H9 (cell line): ENCODE results near the gene SIGLEC9. TPM values are rescaled to one million over a fixed set of nuclear protein-coding genes. Genes with fewer than 3 reads are reported as not detected.

Source experiments
- DNase-seq: peaks from one replicate; pipeline ENCODE4 v3.0.0-alpha.2; 2017
- H2AFZ ChIP-seq: one replicate; pipeline ENCODE4 v1.6.1; 2013; ENCODE audit warnings: mild to moderate bottlenecking, low read length, control low read depth, moderate library complexity
- H2AK5ac ChIP-seq: 2 replicates; pipeline ENCODE4 v1.6.1; 2013; ENCODE audit warnings: low read length, control low read depth, mixed read lengths; ENCODE audit not compliant: insufficient read length
- H2BK120ac ChIP-seq: one replicate; pipeline ENCODE4 v1.6.1; 2013; ENCODE audit warnings: low read depth, mild to moderate bottlenecking, low read length, control low read depth, inconsistent platforms; ENCODE audit not compliant: poor library complexity, severe bottlenecking
- H2BK12ac ChIP-seq: 2 replicates; pipeline ENCODE4 v1.6.1; 2013; ENCODE audit warnings: low read length, control low read depth, mixed read lengths, low read depth; ENCODE audit not compliant: insufficient read length
- H2BK15ac ChIP-seq: 2 replicates; pipeline ENCODE4 v1.6.1; 2013; ENCODE audit warnings: low read depth, low read length, control low read depth
- H2BK20ac ChIP-seq: one replicate; pipeline ENCODE4 v1.6.1; 2013; ENCODE audit warnings: low read depth, mild to moderate bottlenecking, low read length, control low read depth, inconsistent platforms; ENCODE audit not compliant: poor library complexity, severe bottlenecking
- H2BK5ac ChIP-seq: 2 replicates; pipeline ENCODE4 v1.6.1; 2013; ENCODE audit warnings: low read length, control low read depth, mixed read lengths; ENCODE audit not compliant: insufficient read length
- H3K14ac ChIP-seq: 2 replicates; pipeline ENCODE4 v1.6.1; 2013; ENCODE audit warnings: low read length, control low read depth; ENCODE audit not compliant: insufficient read depth
- H3K18ac ChIP-seq: 2 replicates; pipeline ENCODE4 v1.6.1; 2013; ENCODE audit warnings: low read depth, mild to moderate bottlenecking, mixed read lengths, low read length, control low read depth; ENCODE audit not compliant: insufficient read length
- H3K23ac ChIP-seq: 2 replicates; pipeline ENCODE4 v1.6.1; 2013; ENCODE audit warnings: low read length, control low read depth, mixed read lengths, low read depth; ENCODE audit not compliant: insufficient read length
- H3K23me2 ChIP-seq: 2 replicates; pipeline ENCODE4 v1.6.1; 2013; ENCODE audit warnings: low read depth, mild to moderate bottlenecking, mixed read lengths, low read length, control low read depth; ENCODE audit not compliant: insufficient read length, poor library complexity, severe bottlenecking
- H3K27ac ChIP-seq: 2 replicates; pipeline ENCODE4 v1.5.1; 2013; ENCODE audit warnings: low read length, control low read depth, mixed read lengths, low read depth; ENCODE audit not compliant: insufficient read length
- H3K27me3 ChIP-seq: 2 replicates; pipeline ENCODE4 v1.6.1; 2013; ENCODE audit warnings: low read length, control low read depth, inconsistent platforms; ENCODE audit not compliant: insufficient read depth
- H3K4ac ChIP-seq: 2 replicates; pipeline ENCODE4 v1.6.1; 2013; ENCODE audit warnings: low read depth, mild to moderate bottlenecking, control low read depth, inconsistent platforms, low read length, moderate library complexity
- H3K4me1 ChIP-seq: 2 replicates; pipeline ENCODE4 v1.6.1; 2013; ENCODE audit warnings: low read length, control low read depth, inconsistent platforms; ENCODE audit not compliant: insufficient read depth
- H3K4me2 ChIP-seq: 2 replicates; pipeline ENCODE4 v1.6.1; 2013; ENCODE audit warnings: low read length, control low read depth, mixed read lengths; ENCODE audit not compliant: insufficient read length, insufficient read depth
- H3K56ac ChIP-seq: 2 replicates; pipeline ENCODE4 v1.6.1; 2013; ENCODE audit warnings: low read depth, mild to moderate bottlenecking, mixed read lengths, low read length, control low read depth; ENCODE audit not compliant: insufficient read length
- H3K79me1 ChIP-seq: 2 replicates; pipeline ENCODE4 v1.6.1; 2013; ENCODE audit warnings: low read depth, mild to moderate bottlenecking, moderate library complexity, low read length, control low read depth, inconsistent platforms; ENCODE audit not compliant: insufficient read depth, poor library complexity, severe bottlenecking
- H3K79me2 ChIP-seq: 2 replicates; pipeline ENCODE4 v1.6.1; 2013; ENCODE audit warnings: low read length, control low read depth, inconsistent platforms; ENCODE audit not compliant: insufficient read depth
- H3K9ac ChIP-seq: 2 replicates; pipeline ENCODE4 v1.6.1; 2013; ENCODE audit warnings: low read length, control low read depth, mixed read lengths; ENCODE audit not compliant: insufficient read length; ENCODE audit errors: extremely low read depth
- H3K9me3 ChIP-seq: one replicate; pipeline ENCODE4 v1.6.1; 2013; ENCODE audit warnings: low read depth, low read length, inconsistent platforms; ENCODE audit not compliant: control insufficient read depth
- H3T11ph ChIP-seq: one replicate; pipeline ENCODE4 v1.6.1; 2013; ENCODE audit warnings: mild to moderate bottlenecking, low read length, control low read depth, inconsistent platforms
- H4K20me1 ChIP-seq: one replicate; pipeline ENCODE4 v1.6.1; 2013; ENCODE audit not compliant: control insufficient read depth, insufficient read length, insufficient read depth
- H4K5ac ChIP-seq: 2 replicates; pipeline ENCODE4 v1.6.1; 2013; ENCODE audit warnings: low read depth, mild to moderate bottlenecking, mixed read lengths, low read length, control low read depth; ENCODE audit not compliant: insufficient read length
- H4K8ac ChIP-seq: replicated peaks from 2 replicates; pipeline ENCODE4 v1.6.1; 2013; ENCODE audit warnings: low read length, control low read depth, mixed read lengths, low read depth; ENCODE audit not compliant: insufficient read length
- H4K91ac ChIP-seq: 2 replicates; pipeline ENCODE4 v1.6.1; 2013; ENCODE audit warnings: low read depth, mild to moderate bottlenecking, moderate library complexity, mixed read lengths, low read length, control low read depth; ENCODE audit not compliant: insufficient read length
- H3K27ac Mint-ChIP-seq, 3 experiments: 2 replicates in 2 of 3; 3 replicates in 1 of 3; pipeline ENCODE4 v1.8.0; 2020 to 2021; ENCODE audit warnings: mixed read lengths in 3 of 3, mild to moderate bottlenecking in 1 of 3, moderate library complexity in 1 of 3
- H3K27me3 Mint-ChIP-seq: 2 replicates; pipeline ENCODE4 v1.8.0; 2021; ENCODE audit warnings: low read depth, mild to moderate bottlenecking, moderate library complexity, mixed read lengths
- H3K36me3 Mint-ChIP-seq, 3 experiments: 2 replicates in 2 of 3; 3 replicates in 1 of 3; pipeline ENCODE4 v1.8.0; 2020 to 2021; ENCODE audit warnings: low read depth in 3 of 3, mixed read lengths in 3 of 3; ENCODE audit not compliant: insufficient read depth in 1 of 3
- H3K4me1 Mint-ChIP-seq, 2 experiments: 2 replicates each; pipeline ENCODE4 v1.8.0; 2020; ENCODE audit warnings: mixed read lengths in 2 of 2
- H3K4me3 Mint-ChIP-seq, 2 experiments: 2 replicates in 1 of 2; 3 replicates in 1 of 2; pipeline ENCODE4 v1.8.0; 2020 to 2021; ENCODE audit warnings: mild to moderate bottlenecking in 2 of 2, mixed read lengths in 2 of 2, moderate library complexity in 1 of 2
- H3K9me3 Mint-ChIP-seq, 2 experiments: 2 replicates in 1 of 2; 3 replicates in 1 of 2; pipeline ENCODE4 v1.8.0; 2020; ENCODE audit warnings: mild to moderate bottlenecking in 2 of 2, mixed read lengths in 2 of 2, moderate library complexity in 1 of 2
- CTCF ChIP-seq: fragments of 200-600 bp; sonication (generic); conservative IDR thresholded peaks from 3 replicates; pipeline ENCODE4 v1.8.0; 2021; ENCODE audit warnings: antibody characterized with exemption, mild to moderate bottlenecking
- WGBS: extraction: QIAGEN DNeasy Blood & Tissue Kit; methylation state at CpG from one replicate; pipeline ENCODE4 v1.1.7; 2013; ENCODE audit warnings: missing lambda C conversion rate, low lambda C conversion rate, mixed read lengths; ENCODE audit not compliant: insufficient read length; ENCODE audit errors: extremely low coverage; 5-methylcytosine and 5-hydroxymethylcytosine counted together
- total RNA-seq: library from RNA; stranded (reverse); gene quantifications from 2 replicates; pipeline ENCODE4 v1.2.1, GENCODE V29; 2021

The SIGLEC9 gene
- total RNA-seq, 1 experiment from 2014 or later: not detected

- Histone ChIP-seq H2BK20ac (no peak overlapping the region), H3K79me2 (no peaks in the 10 kb centered on the region), H3K18ac (no peak overlapping the region), H4K5ac (no peak overlapping the region), H3K27me3 (no peaks in the 10 kb centered on the region), H3K4me2 (no peak overlapping the region), H3K9me3 (no peaks in the 10 kb centered on the region), H3K23ac (no peak overlapping the region), H3K4me1 (no peaks in the 10 kb centered on the region), H3K79me1 (no peaks in the 10 kb centered on the region), H2BK5ac (no peak overlapping the region), H2BK120ac (no peak overlapping the region), H2BK12ac (no peak overlapping the region), H3K14ac (no peak overlapping the region), H3K27ac (no peak overlapping the region), H4K91ac (no peak overlapping the region), H3K23me2 (no peaks in the 10 kb centered on the region), H3K4ac (no peak overlapping the region), H2BK15ac (no peak overlapping the region), H2AK5ac (no peak overlapping the region), H3T11ph (no peak overlapping the region), H2AFZ (no peak overlapping the region), H3K9ac (no peak overlapping the region), H4K8ac (no peak overlapping the region), H4K20me1 (no peaks in the 10 kb centered on the region), H3K56ac (no peak overlapping the region)
- Mint-ChIP-seq H3K4me3 (no peak overlapping the region), H3K36me3 (no peaks in the 10 kb centered on the region), H3K27me3 (peaks cover 14% of the 10 kb centered on the region), H3K9me3 (no peaks in the 10 kb centered on the region), H3K27ac (no peak overlapping the region), H3K4me1 (peaks cover 5 to 8% of the 10 kb centered on the region in 2 experiments; a peak in 3 of 4 replicates)
- TF ChIP-seq CTCF: no peak
- DNase-seq: no peak
- WGBS: no CpG with 5 or more reads among the region's 9 CpGs
These were observed 904 bp upstream of the SIGLEC9 start for GRCh38 chr19:51123802-51124201.
